NCI-H2081 (cell line): ENCODE measurements around the gene DSCAML1.
"Not testable (repeated sequence)": the region's sequence is repeated elsewhere in the genome, so short reads cannot be mapped to it uniquely, and the experiment has no call there.

Source experiments
- DNase-seq, 2 experiments: peaks; one replicate each; lab custom pipeline; 2025; lab: John Stamatoyannopoulos, UW

DSCAML1 gene

DNA sequence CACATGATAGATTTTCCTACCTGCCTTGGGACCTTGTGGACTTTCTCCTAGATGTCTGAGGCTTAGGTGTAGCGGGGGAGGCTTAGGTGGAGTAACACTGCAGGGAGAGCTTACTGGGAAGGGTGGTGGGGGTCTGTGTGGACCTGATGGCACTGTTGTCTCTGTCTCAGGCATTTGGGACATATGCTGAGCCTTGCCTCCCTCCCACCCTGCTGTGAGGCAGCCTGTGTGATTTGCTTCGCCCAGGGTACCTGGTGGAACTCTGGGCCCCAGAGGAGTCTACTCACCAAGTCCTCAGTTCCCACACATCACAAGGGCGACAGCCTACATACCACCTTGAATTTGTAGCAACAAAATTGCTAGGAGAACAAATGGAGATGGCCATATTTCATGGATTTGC lies 388.7 kb downstream of the DSCAML1 start:
- DNase-seq: no peak

DNA sequence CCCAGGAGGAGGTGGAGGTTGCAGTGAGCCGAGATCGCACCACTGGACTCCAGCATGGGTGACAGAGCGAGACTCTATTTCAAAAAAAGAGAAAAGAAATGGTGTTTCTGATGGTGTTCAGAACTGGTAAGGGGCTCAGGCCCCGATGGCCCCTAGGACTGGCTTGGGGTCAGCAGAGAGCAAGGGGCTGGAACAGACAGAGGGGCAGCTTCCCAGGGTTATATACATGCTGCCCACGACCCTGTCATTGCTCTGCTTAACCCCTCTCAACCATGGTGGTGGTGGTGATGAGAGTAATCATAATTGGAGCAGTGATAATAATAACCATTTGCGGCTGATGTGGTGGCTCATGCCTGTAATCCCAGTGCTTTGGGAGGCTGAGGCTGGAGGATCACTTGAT lies 390.0 kb downstream of the DSCAML1 start:
- no peak for DNase-seq

DNA sequence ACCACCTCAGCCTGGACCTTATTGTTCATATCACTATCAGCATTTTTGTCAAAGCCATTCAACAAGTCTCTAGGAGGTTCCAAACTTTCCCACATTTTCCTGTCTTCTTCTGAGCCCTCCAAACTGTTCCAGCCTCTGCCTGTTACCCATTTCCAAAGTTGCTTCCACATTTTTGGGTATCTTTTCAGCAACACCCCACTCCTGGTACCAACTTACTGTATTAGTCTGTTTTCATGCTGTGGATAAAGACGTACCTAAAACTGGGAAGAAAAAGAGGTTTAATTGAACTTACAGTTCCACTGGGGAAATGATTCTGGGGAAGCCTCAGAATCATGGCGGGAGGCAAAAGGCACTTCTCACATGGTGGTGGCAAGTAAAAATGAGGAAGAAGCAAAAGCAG lies 391.1 kb downstream of the DSCAML1 start:
- DNase-seq: not testable (repeated sequence)

DNA sequence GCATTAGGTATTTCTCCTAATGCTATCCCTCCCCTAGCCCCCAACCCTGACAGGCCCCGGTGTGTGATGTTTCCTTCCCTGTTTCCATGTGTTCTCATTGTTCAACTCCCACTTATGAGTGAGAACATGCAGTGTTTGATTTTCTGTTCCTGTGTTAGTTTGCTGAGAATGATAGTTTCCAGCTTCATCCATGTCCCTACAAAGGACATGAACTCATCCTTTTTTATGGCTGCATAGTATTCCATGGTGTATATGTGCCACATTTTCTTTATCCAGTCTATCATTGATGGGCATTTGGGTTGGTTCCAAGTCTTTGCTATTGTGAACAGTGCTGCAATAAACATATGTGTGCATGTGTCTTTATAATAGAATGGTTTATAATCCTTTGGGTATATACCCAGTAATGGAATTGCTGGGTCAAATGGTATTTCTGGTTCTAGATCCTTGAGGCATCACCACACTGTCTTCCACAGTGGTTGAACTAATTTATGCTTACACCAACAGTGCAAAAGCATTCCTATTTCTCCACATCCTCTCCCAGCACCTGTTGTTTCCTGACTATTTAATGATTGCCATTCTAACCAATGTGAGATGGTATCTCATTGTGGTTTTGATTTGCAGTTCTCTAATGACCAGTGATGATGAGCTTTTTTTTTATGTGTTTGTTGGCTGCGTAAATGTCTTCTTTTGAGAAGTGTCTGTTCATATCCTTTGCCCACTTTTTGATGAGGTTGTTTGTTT lies 397.7 kb downstream of the DSCAML1 start:
- DNase-seq: not testable (repeated sequence)

DNA sequence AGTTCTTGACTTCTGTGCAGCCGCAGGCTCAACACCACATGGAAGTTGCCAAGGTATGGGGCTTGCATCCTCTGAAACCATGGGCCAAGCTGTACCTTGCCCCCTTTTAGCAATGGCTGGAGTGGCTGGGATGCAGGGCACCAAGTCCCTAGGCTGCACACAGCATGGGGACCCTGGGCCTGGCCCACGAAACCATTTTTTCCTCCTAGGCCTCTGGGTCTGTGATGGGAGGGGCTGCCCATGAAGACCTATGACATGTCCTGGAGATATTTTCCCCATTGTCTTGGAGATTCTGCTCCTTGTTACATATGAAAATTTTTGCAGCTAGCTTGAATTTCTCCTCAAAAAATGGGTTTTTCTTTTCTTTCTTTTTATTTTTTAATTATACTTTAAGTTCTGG lies 398.4 kb downstream of the DSCAML1 start:
- DNase-seq: not testable (repeated sequence)

DNA sequence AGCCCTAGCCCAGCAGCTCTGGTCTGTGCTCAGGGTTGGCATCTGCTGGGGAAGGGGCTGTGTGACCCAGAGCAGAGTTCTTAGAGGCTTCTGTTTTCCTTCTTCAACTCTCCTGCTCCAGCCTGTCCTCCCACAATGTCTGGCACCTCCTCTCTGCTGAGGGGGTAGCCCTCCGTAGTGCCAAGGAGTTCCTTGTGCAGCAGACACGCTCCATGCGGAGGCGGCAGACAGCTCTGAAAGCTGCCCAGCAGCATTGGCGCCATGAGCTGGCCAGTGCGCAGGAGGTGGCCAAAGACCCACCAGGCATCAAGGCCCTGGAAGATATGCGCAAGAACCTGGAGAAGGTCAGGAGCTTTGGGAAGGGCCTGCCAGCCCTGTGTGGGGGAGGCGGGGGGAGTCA lies 400.0 kb downstream of the DSCAML1 start:
- DNase-seq: no peak

DNA sequence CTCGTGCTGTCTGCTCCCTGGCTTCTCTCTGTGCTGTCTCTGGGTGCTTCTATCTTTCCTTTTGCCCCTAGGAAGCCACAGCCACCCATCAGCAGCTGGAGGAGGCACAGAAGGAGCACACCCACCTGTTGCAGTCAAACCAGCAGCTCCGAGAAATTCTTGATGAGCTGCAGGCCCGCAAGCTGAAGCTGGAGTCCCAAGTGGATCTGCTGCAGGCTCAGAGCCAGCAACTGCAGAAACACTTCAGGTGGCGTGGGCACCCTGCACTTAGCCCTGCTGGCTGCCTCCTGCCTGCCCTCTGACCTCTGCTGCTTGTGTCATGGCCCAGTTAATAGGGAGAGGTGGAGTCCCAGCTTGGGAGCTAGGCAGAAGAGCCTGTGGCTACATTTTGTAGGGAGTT lies 401.5 kb downstream of the DSCAML1 start:
- no peak for DNase-seq

DNA sequence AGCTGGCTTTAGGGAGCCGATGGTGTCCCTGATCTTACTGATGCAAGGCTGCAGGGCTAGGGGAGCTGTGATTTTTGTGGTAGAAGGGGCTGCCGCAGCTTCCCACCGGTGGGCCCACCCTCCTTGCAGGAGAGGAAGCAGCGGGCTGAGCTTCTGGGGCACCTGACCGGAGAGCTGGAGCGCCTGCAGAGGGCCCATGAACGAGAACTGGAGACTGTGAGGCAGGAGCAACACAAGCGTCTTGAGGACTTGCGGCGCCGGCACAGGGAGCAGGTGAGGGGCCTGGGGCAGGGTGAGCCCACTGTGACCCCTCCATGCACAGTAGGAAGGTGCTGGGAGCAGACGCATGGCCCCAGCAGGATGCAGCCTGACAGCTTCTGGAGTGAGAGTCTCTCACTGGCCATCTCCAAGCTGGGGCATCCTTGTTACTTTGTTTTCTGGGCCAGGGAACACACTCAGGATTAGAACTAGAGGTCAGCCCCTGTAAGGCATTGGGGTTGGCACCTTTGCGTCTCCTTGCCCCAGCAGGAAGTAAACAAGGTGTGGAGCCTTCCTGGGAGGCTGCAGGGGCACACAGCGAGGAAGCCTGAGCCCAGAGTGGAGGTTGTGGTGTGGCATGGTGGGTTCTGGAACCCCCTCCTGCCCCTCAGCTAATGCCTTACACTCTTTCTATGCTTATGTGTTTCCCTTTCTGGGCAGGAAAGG lies 402.6 kb downstream of the DSCAML1 start:
- DNase-seq: no peak

DNA sequence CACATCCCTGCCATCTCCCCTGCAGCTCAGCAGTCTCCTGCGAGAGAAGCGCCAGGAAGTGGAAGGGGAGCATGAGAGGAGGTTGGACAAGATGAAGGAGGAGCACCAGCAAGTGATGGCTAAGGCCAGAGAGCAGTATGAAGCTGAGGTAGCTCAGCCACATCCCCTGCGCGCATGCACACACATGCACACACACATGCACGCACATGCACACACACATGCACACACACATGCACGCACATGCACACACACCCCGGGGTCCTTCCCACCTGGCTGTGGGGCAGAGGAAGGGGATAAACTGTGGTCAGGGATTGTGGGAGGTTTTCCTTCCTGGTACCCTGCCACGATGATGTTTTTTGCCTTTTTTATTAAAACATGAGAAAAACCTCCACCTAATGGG lies 404.0 kb downstream of the DSCAML1 start:
- no peak for DNase-seq

DNA sequence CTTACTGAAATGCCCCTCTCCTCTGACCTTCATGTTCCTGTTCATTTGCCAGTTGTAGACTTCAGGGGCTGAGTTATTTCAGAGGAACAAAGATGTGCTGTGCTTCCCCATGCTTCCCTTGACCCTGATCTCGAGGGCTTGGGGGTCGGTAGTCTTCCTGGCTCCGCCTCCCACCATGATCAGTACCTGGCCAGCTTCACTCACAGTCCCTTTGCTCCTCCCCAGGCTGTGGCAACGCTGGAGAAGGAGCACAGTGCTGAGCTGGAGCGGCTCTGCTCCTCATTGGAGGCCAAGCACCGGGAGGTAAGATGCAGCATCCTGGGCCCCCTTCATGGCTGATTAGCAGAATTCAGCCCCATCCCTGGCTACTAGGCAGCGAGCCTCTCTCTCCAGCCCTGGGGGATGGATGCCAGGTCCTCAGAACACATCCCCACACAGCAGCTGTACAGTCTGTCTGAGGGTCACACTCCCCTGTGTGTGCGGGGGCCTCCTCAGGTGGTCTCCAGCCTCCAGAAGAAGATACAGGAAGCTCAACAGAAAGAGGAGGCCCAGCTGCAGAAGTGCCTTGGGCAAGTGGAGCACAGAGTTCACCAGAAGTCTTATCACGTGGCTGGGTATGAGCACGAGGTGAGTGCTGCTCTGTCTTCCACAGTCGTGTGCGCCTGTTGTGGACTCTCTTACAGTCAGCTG lies 404.9 kb downstream of the DSCAML1 start:
- no peak for DNase-seq

DNA sequence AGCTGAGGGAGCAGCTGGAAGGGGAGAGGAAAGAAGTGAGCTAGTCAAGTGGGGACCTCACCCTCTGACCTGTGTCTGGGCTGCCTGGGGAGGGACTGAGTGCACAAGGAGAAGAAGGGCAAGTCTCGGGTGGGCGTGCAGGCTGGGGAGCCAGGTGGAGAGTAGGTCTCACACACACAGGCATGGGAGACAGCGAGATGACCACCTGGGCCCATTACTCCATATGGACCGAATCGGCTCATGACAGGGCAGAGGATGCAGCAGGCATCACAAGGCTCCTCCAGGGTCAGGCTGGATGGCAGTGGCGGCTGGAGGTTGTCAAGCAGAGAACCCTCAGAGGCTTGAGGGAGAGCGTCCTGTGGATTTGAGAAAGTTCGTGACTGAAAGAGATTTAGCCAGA lies 405.8 kb downstream of the DSCAML1 start:
- no peak for DNase-seq

DNA sequence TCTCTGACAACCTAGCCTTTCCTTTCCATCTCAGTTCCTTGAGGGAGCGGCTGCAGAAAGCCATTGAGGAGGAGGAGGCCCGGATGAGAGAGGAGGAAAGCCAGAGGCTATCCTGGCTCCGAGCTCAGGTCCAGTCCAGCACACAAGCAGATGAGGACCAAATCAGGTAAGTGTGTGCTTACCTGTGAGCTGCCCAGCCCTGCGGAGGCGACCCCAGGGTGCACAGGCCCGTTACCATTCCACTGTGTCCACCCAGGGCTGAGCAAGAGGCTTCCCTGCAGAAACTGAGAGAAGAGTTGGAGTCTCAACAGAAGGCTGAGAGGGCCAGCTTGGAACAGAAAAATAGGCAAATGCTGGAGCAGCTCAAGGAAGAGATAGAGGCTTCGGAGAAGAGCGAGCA lies 406.3 kb downstream of the DSCAML1 start:
- DNase-seq: no peak

DNA sequence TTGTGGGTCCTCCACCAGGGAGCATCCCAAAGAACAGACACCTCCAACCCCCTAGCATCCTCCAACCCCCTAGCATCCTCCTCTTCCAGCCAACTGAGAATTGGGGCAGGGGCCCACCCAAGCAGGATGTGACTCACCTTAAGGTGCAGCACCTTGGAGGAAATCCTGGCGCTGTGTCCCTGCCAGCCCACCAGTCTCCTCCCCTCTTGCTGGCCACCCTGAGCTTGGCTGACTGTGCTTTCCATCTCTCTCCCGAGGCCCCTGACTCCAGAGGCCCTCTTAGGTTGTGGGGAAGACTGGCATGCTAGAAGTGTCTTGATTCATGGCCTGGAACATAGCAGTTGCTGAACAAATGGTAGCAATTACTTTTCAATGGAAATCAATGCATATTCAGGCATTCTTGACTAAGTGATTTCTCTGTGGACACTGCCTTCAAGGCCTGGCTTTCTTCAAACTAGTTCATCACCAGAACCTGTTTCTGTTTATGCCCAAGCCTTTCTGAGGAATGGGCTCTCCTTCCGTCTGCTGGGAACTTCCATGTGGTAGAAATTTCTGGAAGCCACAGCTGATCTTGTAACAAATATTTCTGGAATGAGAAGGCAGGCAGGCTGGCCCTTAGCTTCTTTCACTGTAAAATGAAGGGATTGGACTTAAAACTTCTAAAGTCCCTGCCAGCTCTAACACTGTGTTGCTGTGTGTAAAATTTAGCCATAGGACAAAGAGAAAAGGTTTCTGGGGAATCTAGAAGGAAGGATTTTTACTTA lies 408.8 kb downstream of the DSCAML1 start:
- no peak for DNase-seq

DNA sequence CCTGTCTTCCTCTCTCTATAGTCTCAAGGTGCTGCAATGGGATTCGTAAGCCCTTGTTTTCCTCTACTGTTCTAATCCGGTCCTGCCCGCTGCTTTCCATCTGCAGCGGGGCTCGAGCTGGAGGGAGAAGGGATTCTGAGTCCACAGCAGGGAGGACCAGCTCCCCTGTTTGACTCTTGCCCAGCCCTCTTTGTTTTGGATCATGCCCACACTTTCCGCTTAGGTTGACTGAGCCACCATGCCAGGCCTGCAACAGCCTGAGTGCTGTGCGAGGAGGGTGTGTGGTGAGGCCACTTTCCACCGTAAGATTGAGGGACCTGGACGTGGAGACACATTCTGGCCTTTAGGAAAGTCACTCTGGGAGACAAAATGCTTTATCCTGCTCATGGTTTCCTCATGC lies 411.1 kb downstream of the DSCAML1 start:
- no peak for DNase-seq

DNA sequence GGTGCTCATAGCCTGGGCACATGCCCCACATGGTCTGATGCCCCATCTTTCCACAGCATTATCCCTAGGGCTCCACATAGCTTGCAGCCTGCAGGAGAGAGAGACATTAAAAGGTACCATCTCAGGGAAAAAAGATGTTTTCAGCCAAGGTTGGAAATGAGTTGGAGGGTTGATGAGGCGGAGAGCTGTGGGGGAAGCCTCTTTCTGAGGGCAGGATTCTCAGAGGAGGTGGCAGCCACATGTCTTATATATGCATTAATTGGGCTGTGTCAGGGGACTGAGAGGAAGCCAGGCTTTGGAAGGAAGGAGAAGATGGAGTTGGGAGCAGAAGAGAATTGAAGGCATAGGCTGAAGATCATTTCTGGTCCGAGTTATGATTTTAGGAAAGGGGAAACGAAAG lies 411.5 kb downstream of the DSCAML1 start:
- no peak for DNase-seq

DNA sequence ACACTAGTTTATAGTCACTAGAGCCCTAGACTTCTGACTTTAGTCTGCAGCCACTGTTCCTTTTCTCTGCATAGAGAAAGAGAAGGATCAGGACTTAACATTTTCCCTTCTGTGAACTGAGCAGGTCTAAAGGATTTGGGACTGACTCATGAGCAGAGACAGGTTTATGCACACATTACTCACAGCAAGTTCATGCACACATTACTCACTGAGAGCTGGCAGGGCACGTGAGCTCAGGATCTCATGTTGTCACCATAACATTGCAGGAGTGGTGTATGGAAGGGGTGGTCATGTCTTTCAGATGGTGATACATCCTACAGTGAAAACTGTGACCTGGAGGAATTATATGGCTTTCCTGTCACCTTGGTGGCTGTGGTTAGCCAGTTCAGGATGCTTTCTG lies 413.0 kb downstream of the DSCAML1 start:
- DNase-seq: no peak

DNA sequence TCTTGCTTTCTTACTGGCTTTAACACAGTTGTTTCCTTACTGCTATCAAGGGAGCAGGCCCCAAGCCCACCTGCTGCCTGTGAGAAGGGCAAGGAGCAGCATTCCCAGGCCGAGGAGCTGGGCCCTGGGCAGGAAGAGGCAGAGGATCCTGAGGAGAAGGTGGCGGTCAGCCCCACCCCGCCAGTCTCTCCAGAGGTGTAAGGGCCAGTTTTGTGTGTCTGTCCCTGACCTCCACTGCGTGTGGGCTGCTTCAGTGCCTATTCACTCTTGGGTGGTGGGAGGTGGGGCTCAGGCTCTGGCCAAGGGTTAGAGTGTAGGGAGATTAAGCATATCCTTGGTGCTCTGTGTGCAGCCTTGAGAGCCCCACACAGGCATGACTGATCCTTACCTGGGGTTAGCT lies 414.3 kb downstream of the DSCAML1 start:
- no peak for DNase-seq

DNA sequence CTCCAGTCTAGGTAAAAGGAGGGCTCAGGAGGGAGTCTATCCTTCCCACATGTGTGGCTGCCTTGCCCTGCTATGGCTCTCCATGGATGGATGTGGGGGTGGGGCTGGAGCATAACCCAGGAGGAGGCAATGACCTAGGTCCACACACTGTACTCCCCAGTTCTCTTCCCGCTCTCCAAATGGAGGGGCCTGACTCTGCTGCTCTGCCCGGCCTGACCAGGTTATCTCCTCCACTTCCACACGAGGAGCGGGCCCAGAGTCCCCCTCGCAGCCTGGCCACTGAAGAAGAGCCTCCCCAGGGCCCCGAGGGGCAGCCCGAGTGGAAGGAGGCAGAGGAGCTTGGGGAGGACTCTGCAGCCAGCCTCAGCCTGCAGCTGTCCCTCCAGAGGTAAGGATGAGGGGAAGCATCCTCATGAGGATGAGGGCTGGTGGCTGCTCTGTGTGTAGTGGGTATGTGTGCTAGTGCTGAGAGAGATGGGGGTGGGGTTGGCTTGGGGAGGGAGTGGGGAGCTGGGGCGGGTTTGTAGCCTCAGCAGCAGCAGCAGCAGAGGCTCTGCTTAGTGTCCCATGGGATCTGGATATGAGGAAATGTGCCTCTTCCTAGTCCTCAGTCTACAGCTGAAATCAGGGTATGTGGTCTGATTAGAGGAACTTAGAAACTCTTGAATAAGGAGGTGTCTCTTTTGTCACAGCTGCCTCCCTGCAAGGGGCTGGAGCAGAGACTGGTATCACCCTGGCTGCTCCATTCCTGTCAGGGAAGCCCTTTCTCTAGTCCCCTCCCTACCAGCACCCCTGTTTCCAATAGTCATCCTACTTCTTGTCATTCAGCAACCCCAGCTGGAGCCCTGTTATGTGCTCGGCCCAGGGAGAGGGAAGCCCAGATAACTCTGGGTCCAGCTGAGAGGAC lies 415.3 kb downstream of the DSCAML1 start:
- DNase-seq: no peak

DNA sequence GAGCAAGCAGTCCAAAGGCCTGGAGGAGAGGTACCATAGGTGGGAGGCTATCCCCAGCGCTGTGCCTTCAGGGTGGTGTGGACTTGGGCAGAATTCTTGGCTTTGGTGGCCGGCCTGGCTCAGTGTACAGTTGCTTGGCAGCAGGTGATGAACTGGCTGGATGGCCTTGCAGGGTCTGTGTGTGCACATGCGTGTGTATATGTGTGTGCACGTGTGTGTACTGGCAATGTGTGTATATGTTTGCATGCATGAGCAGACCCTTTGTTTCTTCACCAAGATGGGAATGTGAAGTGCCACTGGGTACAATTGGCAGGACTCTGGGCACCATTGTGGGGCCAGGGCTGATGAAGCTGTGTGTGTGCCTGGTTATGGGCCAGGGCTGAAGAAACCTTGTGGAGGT lies 416.3 kb downstream of the DSCAML1 start:
- no peak for DNase-seq

DNA sequence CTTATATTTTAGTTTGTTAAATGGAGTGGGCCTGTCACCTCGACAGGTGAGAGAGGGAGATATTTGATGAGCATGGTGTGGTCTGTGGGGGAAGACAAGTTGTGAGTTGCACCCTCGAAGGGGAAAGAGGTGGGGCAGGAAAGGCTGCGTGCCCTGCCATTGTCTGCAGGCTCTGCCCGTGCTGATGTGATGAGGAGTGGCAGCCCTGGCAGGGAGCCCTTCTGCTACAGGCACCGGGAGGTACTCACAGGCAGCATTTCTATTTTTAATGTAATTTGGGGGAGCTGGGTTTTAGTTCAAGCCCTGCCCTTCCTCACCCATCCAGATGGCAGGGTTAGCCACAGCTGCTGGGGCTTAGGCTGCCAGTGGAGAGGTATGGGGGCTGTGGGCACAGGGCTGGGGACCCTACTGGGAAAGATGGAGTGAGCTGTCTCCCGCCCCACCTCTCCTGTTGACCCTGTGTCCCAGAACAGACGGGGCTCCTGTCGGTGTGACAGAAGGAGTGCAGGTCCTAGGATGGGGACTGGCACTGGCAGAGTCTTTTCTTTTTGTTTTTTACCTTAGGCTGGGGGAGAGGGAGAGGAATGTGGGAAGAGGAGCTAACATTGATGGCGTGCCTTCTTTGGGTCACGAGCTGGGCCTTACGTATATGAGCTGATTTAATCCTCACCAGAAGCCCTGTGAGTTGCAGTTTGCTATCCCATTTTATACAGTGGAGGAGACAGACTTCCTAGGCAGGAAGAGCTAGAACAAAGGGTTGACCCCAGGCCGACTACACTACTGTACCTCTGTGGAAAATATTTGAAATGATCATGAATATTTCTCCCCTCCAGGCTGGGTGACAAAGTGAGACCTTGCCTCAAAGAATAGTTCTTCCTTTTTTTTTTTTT lies 417.8 kb downstream of the DSCAML1 start:
- DNase-seq: no peak
